HCT116 (cell line): ENCODE results near the gene TAF9. TPM values are rescaled to one million over a fixed set of nuclear protein-coding genes. Genes with fewer than 3 reads are reported as not detected.

Source experiments
- ATAC-seq: fragments of 200-7000 bp; cut with Tn5 transposase; 2 replicates; pipeline ENCODE4 v1.9.1; 2020; ENCODE audit warnings: mild to moderate bottlenecking, moderate library complexity
- BruUV-seq: library from RNA; stranded (reverse); fragments of 400-500 nt; replicated peaks from 2 replicates; lab custom pipeline; 2021; lab: Mats Ljungman, UMichigan
- CTCF ChIA-PET: fragments of 300-600 bp; sonication (Branson Sonifier 250); formaldehyde crosslinking; loops from one replicate; lab custom pipeline; 2021; ENCODE audit warnings: antibody characterized with exemption; lab: Charles Lee
- POLR2A ChIA-PET: fragments of 300-600, 350-600 bp; sonication (Branson Sonifier 250); formaldehyde crosslinking; loops from one replicate; lab custom pipeline; 2021; ENCODE audit warnings: antibody characterized with exemption; lab: Charles Lee
- RAD21 ChIA-PET, 2 experiments: fragments of 300-600 bp; sonication (Branson Sonifier 250); formaldehyde crosslinking; loops; one replicate each; lab custom pipeline; 2023; ENCODE audit warnings: low total read pairs in 2 of 2; ENCODE audit not compliant: uncharacterized antibody in 2 of 2, unreplicated experiment in 2 of 2, low non-redundant PET in 1 of 2; lab: Charles Lee
- DNase-seq: peaks from one replicate; pipeline ENCODE4 v3.0.0-alpha.2; 2010; ENCODE audit warnings: low read depth, low spot score
- H2AFZ ChIP-seq: fragments of 200-600 bp; shearing (Covaris generic), sonication (generic); 2 replicates; pipeline ENCODE4 v1.6.1; 2017; ENCODE audit warnings: low read depth, mixed run types, mixed read lengths, antibody characterized with exemption, low read length; ENCODE audit not compliant: poor library complexity, severe bottlenecking
- H3K27ac ChIP-seq: 2 replicates; pipeline ENCODE4 v1.5.1; 2012; ENCODE audit warnings: low read depth, low read length
- H3K27me3 ChIP-seq: fragments of 200-600 bp; sonication (generic); 2 replicates; pipeline ENCODE4 v1.6.1; 2016; ENCODE audit warnings: mixed run types, low read length, mixed read lengths; ENCODE audit not compliant: insufficient read depth
- H3K36me3 ChIP-seq, 2 experiments: fragments of 200-500 bp in 1 of 2; fragments of 200-600 bp in 1 of 2; sonication (Bioruptor generic) in 1 of 2; sonication (generic) in 1 of 2; 2 replicates each; pipeline versions ENCODE4 v1.5.1 to v1.6.1; 2014 to 2016; ENCODE audit warnings: low read length in 2 of 2, inconsistent platforms in 1 of 2, mixed read lengths in 1 of 2, mixed run types in 1 of 2; ENCODE audit not compliant: insufficient read depth in 2 of 2, control insufficient read depth in 1 of 2
- H3K4me1 ChIP-seq, 2 experiments: fragments of 200-600 bp in 1 of 2; sonication (generic) in 1 of 2; 2 replicates each; pipeline versions ENCODE4 v1.5.1 to v1.6.1; 2012 to 2017; ENCODE audit warnings: low read length in 2 of 2, inconsistent platforms in 1 of 2, mild to moderate bottlenecking in 1 of 2, mixed read lengths in 1 of 2, mixed run types in 1 of 2, moderate library complexity in 1 of 2; ENCODE audit not compliant: insufficient read depth in 2 of 2, control insufficient read depth in 1 of 2
- H3K4me2 ChIP-seq: fragments of 200-600 bp; sonication (generic); 2 replicates; pipeline ENCODE4 v1.6.1; 2017; ENCODE audit warnings: mixed run types, low read length, mixed read lengths
- H3K4me3 ChIP-seq, 2 experiments: fragments of 200-600 bp in 1 of 2; sonication (generic) in 1 of 2; replicated peaks in 1 of 2; 2 replicates each; pipeline ENCODE4 v1.5.1; 2011 to 2016; ENCODE audit warnings: low read length in 2 of 2, control low read depth in 1 of 2, low read depth in 1 of 2, mild to moderate bottlenecking in 1 of 2, mixed read lengths in 1 of 2, mixed run types in 1 of 2
- H3K79me2 ChIP-seq: fragments of 200-600 bp; sonication (generic); 2 replicates; pipeline ENCODE4 v1.6.1; 2017; ENCODE audit warnings: mild to moderate bottlenecking, mixed run types, low read length, moderate library complexity, mixed read lengths; ENCODE audit not compliant: insufficient read depth
- H3K9ac ChIP-seq: fragments of 200-600 bp; sonication (generic); 2 replicates; pipeline ENCODE4 v1.6.1; 2016; ENCODE audit warnings: low read length, mixed read lengths
- H3K9me2 ChIP-seq: fragments of 200-600 bp; sonication (generic), shearing (Covaris generic); 2 replicates; pipeline ENCODE4 v1.6.1; 2017; ENCODE audit warnings: mixed run types, mild to moderate bottlenecking, moderate library complexity; ENCODE audit not compliant: insufficient read depth
- H3K9me3 ChIP-seq, 2 experiments: fragments of 200-500 bp in 1 of 2; fragments of 200-600 bp in 1 of 2; sonication (Bioruptor generic) in 1 of 2; sonication (generic) in 1 of 2; 2 replicates each; pipeline ENCODE4 v1.6.1; 2014 to 2017; ENCODE audit warnings: low read length in 2 of 2, mixed read lengths in 2 of 2, inconsistent platforms in 1 of 2, low read depth in 1 of 2, mild to moderate bottlenecking in 1 of 2, mixed run types in 1 of 2, moderate library complexity in 1 of 2; ENCODE audit not compliant: control insufficient read depth in 1 of 2, insufficient read depth in 1 of 2
- H4K20me1 ChIP-seq: fragments of 200-600 bp; sonication (generic), shearing (Covaris generic); 2 replicates; pipeline ENCODE4 v1.6.1; 2017; ENCODE audit warnings: mixed run types, mild to moderate bottlenecking, moderate library complexity; ENCODE audit not compliant: insufficient read depth
- CBX3 ChIP-seq: IDR thresholded peaks from 2 replicates; pipeline ENCODE4 v1.6.1; 2012; ENCODE audit warnings: low read depth
- CEBPB ChIP-seq: IDR thresholded peaks from 2 replicates; pipeline ENCODE4 v1.6.1; 2012; ENCODE audit warnings: low read depth
- CTCF ChIP-seq, 3 experiments: fragments of 200-600 bp in 1 of 3; sonication (generic) in 1 of 3; IDR thresholded peaks in 2 of 3; conservative IDR thresholded peaks in 1 of 3; 2 replicates each; pipeline ENCODE4 v1.5.1; 2012 to 2017; ENCODE audit warnings: low read depth in 2 of 3, low read length in 2 of 3, antibody characterized with exemption in 1 of 3, borderline replicate concordance in 1 of 3, control low read depth in 1 of 3, mild to moderate bottlenecking in 1 of 3, mixed read lengths in 1 of 3, mixed run types in 1 of 3, moderate library complexity in 1 of 3; ENCODE audit not compliant: insufficient read depth in 1 of 3
- EGR1 ChIP-seq: IDR thresholded peaks from 2 replicates; pipeline ENCODE4 v1.6.1; 2012; ENCODE audit warnings: low read depth
- ELF1 ChIP-seq: IDR thresholded peaks from 2 replicates; pipeline ENCODE4 v1.6.1; 2012; ENCODE audit warnings: low read depth, borderline replicate concordance
- EZH2 ChIP-seq: fragments of 200-600 bp; sonication (generic); IDR thresholded peaks from 2 replicates; pipeline ENCODE4 v1.6.1; 2017; ENCODE audit warnings: antibody characterized with exemption, mixed run types
- FOSL1 ChIP-seq: IDR thresholded peaks from 2 replicates; pipeline ENCODE4 v1.6.1; 2012; ENCODE audit warnings: low read depth
- JUND ChIP-seq: IDR thresholded peaks from 2 replicates; pipeline ENCODE4 v1.6.1; 2012
- POLR2A ChIP-seq: IDR thresholded peaks from 2 replicates; pipeline ENCODE4 v1.7.0; 2011; ENCODE audit warnings: borderline replicate concordance; ENCODE audit not compliant: insufficient read depth, insufficient read length; ENCODE audit errors: extremely low read depth
- POLR2AphosphoS5 ChIP-seq: IDR thresholded peaks from 2 replicates; pipeline ENCODE4 v1.6.1; 2011; ENCODE audit warnings: mild to moderate bottlenecking, low read depth, low read length, moderate library complexity
- RAD21 ChIP-seq: IDR thresholded peaks from 2 replicates; pipeline ENCODE4 v1.6.1; 2012; ENCODE audit warnings: low read depth, mild to moderate bottlenecking
- REST ChIP-seq: IDR thresholded peaks from 2 replicates; pipeline ENCODE4 v1.6.1; 2012; ENCODE audit warnings: low read depth
- SIN3A ChIP-seq: IDR thresholded peaks from 2 replicates; pipeline ENCODE4 v1.6.1; 2012; ENCODE audit warnings: low read depth
- SP1 ChIP-seq: IDR thresholded peaks from 2 replicates; pipeline ENCODE4 v1.6.1; 2012; ENCODE audit warnings: low read depth
- TCF7L2 ChIP-seq: IDR thresholded peaks from 2 replicates; pipeline ENCODE4 v1.7.0; 2011; ENCODE audit warnings: borderline replicate concordance, inconsistent platforms; ENCODE audit not compliant: insufficient read depth, insufficient read length; ENCODE audit errors: extremely low read depth
- YY1 ChIP-seq: IDR thresholded peaks from 2 replicates; pipeline ENCODE4 v1.6.1; 2011; ENCODE audit warnings: low read length, low read depth, moderate library complexity, mild to moderate bottlenecking; ENCODE audit not compliant: insufficient replicate concordance; ENCODE audit errors: extremely low read depth
- ZNF274 ChIP-seq: fragments of 200-500 bp; sonication (Bioruptor generic); IDR thresholded peaks from 2 replicates; pipeline ENCODE4 v1.6.1; 2014; ENCODE audit warnings: mild to moderate bottlenecking, low read depth, low read length, inconsistent platforms
- intact Hi-C: fragments of 100-400 bp; cut with micrococcal nuclease; formaldehyde crosslinking; loops from 2 replicates; pipeline ENCODE4 v1.10.0; 2022
- total RNA-seq: library from RNA; stranded (reverse); gene quantifications from one replicate; pipeline ENCODE4 v1.2.1, GENCODE V29; 2021; ENCODE audit not compliant: unreplicated experiment
- TF ChIP-seq, protein P1 (sequence below): IDR thresholded peaks from 2 replicates; pipeline ENCODE4 v1.6.1; 2011; ENCODE audit warnings: mild to moderate bottlenecking, low read length, moderate library complexity; ENCODE audit not compliant: insufficient replicate concordance; ENCODE audit errors: extremely low read depth
- TF ChIP-seq, protein P2 (sequence below): IDR thresholded peaks from 2 replicates; pipeline ENCODE4 v1.6.1; 2012
- TF ChIP-seq, protein P3 (sequence below): IDR thresholded peaks from 2 replicates; pipeline ENCODE4 v1.6.1; 2012

TAF9 gene
- total RNA-seq, 1 experiment from 2014 or later = 92.0 TPM

DNA sequence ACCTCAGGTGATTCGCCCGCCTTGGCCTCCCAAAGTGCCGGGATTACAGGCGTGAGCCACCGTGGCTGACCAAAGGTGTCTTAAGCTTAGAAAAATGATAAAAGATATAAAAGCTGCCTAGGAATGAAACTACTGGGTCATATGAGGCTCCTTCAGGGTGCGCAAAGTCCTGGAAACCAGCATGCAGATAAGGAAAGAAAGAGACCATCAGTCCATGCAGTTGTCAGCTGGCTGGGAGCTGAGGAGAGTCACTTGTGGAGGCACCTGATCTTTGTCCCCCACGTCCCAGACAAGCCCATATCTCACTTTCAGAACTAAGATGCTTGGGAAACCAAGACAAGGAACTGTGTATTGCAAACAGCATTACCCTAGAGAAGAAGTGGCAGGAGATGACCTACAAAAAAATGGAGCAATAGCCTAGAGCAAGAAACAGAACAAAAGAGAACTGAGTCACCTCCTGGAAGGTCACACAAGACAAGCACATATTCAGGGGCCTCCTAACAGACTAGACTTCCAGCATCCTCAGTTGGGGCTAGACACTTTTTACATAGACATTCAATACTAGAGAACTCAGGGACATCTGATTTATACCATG is 33.9 kb downstream of the TAF9 start:
- peaks cover 9 to 39% of the 10 kb centered on the region in 2 experiments; a peak in 3 of 4 replicates for H3K4me1 ChIP-seq
- intact Hi-C loops = loop anchor here (10.0 kb wide), 2 partner anchors 59 to 291 kb away; no protein-coding TSS in a partner anchor
- no peak overlapping the region for H3K27ac ChIP-seq
- peaks cover 7% of the 10 kb centered on the region for H3K79me2 ChIP-seq
- H3K4me3 ChIP-seq = no peak overlapping the region
- TF ChIP-seq EGR1 (no peak), EZH2 (no peak), TCF7L2 (no peak), CTCF (IDR thresholded peaks at IDR 0.05 in 2 of 3, conservative IDR thresholded peaks at IDR 0.05 in 1 of 3; ENCODE audit: borderline replicate concordance in 1 of 3, insufficient read depth in 1 of 3, low read depth in 2 of 3, low read length in 2 of 3) (no peak), CBX3 (no peak), RAD21 (no peak), SP1 (no peak), FOSL1 (no peak), ELF1 (no peak), POLR2A (no peak), SIN3A (no peak), REST (no peak), JUND (no peak), ZNF274 (no peak), CEBPB (no peak), YY1 (no peak), POLR2AphosphoS5 (no peak)
- TF ChIP-seq, protein P1, sequence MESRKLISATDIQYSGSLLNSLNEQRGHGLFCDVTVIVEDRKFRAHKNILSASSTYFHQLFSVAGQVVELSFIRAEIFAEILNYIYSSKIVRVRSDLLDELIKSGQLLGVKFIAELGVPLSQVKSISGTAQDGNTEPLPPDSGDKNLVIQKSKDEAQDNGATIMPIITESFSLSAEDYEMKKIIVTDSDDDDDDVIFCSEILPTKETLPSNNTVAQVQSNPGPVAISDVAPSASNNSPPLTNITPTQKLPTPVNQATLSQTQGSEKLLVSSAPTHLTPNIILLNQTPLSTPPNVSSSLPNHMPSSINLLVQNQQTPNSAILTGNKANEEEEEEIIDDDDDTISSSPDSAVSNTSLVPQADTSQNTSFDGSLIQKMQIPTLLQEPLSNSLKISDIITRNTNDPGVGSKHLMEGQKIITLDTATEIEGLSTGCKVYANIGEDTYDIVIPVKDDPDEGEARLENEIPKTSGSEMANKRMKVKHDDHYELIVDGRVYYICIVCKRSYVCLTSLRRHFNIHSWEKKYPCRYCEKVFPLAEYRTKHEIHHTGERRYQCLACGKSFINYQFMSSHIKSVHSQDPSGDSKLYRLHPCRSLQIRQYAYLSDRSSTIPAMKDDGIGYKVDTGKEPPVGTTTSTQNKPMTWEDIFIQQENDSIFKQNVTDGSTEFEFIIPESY = no peak
- TF ChIP-seq, protein P2, sequence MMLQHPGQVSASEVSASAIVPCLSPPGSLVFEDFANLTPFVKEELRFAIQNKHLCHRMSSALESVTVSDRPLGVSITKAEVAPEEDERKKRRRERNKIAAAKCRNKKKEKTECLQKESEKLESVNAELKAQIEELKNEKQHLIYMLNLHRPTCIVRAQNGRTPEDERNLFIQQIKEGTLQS = no peak
- TF ChIP-seq, protein P3, sequence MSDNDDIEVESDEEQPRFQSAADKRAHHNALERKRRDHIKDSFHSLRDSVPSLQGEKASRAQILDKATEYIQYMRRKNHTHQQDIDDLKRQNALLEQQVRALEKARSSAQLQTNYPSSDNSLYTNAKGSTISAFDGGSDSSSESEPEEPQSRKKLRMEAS = no peak
- CTCF ChIA-PET = interaction anchor here (0.9 to 3.9 kb wide), 8 partner anchors 12 to 311 kb away, joined by 3 to 22 read pairs (median 4); partner anchors contain the start of genes CENPH and SLC30A5
- H3K27me3 ChIP-seq = no peaks in the 10 kb centered on the region
- H3K9me3 ChIP-seq = no peaks in the 10 kb centered on the region
- H3K36me3 ChIP-seq = no peaks in the 10 kb centered on the region
- DNase-seq (no peak), ATAC-seq (no peak)
- H3K4me2 ChIP-seq = 0 out of 2 replicates have a peak overlapping the region, but pooled peaks have one; percentile 28
- no peak overlapping the region for H3K9ac ChIP-seq
- H4K20me1 ChIP-seq = no peaks in the 10 kb centered on the region
- H3K9me2 ChIP-seq = no peaks in the 10 kb centered on the region
- no TSS peak for BruUV-seq
- RAD21 ChIA-PET = no interaction called here
- POLR2A ChIA-PET = no interaction called here
- no peak overlapping the region for H2AFZ ChIP-seq
